Activated CD4-positive, alpha-beta T cell treated with anti-CD3 and anti-CD28 coated beads, Interleukin-2, amount 50 U/mL, for 48 hours (primary cell): Measurements from ENCODE around the gene DAPP1.
"Not testable (repeated sequence)": the region's sequence is repeated elsewhere in the genome, so short reads cannot be mapped to it uniquely, and the experiment has no call there.

Experiments used
- DNase-seq, 2 experiments: peaks; one replicate each; pipeline ENCODE4 v3.0.0-alpha.2; 2020

Gene DAPP1

DNA sequence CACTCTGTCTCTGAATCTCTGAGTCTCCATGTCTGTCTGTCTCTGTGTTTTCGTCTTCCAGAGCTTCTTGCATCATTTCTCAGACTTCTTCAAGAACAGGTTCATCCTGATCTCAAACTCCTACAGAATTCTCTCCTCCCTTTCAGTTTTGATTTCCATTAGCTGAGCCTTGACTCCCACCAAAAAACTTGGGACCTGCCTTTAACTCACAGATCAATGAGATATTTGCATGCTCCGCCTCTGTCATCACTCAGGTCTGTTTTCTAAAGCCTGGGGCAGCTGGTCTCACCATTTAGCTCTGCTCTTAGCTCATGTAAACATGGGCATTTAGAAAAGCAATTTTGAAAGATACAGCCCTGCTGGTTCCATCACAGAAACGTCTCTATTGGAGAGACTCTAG lies 8.6 kb downstream of the DAPP1 start:
- no peak for DNase-seq

DNA sequence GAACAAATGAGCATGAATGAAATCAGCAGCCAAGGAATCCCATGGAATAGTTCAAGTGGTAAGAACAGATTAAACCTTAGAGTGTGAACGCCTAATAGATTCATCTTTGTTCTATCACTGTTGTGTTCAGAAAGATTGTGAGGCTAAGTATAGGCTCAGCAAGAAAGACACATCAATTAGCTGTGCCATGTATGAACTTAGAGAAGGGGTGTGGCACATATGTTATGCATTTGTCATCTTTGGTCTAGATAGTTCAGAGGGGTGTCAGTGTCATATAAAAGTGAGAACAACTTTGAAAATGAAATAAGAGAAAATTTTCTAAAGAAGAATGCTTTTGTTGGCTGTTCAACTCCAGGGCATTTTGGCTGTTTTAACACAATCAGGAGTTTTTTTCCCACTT lies 9.4 kb downstream of the DAPP1 start:
- DNase-seq = no peak

DNA sequence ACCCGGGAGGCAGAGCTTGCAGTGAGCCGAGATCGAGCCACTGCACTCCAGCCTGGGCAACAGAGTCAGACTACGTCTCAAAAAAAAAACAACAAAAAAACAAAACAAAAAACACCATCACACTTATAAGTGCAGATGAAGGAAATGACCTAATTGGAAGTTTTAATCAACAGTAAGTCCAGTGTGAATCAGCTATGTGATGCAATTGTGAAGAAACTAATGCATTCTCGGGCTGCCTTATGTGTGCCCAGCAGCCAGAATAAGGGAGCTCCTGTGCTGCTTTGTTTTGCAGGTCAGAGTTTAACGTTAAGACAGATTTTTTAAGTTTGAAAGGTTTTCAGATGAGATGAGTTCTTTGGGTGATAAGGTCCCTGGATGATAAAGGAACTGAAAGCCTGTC lies 10.8 kb downstream of the DAPP1 start:
- DNase-seq = no peak

DNA sequence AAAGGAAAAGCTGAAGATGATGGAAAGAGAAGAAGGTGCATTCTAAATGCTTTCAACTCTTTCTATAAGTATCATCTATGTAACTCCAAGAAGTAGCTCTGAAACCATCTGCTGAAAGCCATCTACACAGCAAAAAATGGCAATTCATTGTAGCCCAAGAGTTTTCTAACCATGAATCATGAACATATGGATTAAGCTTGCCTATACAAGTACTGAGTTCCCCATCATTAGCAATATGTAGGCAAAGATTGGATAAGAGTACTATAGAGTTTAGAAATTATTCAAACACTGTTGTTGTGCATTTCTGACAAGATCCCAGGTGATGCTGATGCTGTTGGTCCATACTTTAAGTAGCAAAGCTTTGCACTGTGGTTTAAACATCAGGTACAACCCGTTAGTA lies 11.2 kb downstream of the DAPP1 start:
- DNase-seq = no peak

DNA sequence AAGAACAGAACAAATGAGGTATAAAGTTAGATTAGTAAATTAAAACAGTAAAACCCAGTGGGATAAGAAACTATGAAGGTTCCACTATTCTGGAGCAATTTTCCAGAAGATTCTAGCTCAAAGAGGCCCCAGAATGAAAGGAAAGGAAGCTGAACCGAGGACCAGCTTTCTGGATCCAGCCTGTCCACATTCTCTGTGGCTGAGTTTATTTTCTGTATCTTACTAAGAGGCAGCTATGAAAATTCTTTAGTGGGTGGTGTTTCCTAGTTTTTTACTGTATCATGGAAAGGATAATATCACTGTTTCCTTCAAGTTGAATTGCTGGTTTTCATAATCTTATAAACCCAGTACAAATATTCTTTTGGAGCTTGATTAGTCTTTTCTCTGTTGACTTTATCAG lies 11.8 kb downstream of the DAPP1 start:
- DNase-seq = no peak

DNA sequence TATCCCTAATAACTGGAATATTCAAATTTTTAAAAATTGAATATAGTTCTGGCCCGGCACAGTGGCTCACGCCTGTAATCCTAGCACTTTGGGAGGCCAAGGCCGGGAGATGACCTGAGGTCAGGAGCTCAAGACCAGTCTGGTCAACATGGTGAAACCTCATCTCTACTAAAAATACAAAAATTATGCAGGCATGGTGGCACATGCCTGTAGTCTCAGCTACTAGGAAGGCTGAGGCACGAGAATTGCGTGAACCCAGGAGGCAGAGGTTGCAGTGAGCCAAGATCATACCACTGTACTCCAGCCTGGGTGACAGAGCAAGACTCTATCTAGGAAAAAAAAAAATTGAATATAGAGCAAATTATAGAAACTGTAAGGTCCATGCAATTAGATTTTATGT lies 13.4 kb downstream of the DAPP1 start:
- not testable (repeated sequence) for DNase-seq

DNA sequence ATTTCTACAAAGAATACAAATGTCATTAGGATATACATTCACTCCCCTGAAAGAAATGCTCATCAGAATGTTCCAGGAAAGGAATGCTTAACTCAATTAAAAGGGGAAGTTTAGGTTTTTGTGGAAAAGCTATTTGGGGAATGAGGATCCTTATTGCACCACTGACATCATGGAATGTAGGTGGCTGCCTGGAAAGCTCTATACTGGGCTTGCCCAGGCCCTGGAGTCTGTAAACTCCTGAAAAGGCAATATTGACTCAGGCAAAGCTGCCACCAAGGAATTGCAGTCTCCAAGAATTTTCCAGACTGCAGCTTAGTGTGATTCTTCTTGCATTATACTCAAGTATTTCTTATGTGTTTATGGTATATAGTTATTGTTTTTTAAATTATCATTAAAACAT lies 15.7 kb downstream of the DAPP1 start:
- no peak for DNase-seq

DNA sequence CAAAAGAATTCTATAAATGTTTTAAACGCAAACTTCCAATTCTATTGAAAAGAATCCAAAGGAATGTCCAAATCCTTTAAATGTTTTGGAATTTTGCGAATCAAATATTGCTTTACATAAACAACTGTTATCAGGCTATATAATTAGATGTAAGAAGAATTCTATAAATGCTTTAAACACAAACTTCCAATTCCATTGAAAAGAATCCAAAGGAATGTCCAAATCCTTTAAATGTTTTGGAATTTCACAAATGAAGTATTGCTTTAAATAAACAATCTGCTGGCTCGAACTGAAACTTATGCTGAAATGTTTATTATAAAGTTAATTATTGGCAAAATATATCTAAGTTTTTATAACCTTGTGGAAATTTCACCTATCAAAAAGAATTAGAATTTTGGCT lies 16.1 kb downstream of the DAPP1 start:
- no peak for DNase-seq

DNA sequence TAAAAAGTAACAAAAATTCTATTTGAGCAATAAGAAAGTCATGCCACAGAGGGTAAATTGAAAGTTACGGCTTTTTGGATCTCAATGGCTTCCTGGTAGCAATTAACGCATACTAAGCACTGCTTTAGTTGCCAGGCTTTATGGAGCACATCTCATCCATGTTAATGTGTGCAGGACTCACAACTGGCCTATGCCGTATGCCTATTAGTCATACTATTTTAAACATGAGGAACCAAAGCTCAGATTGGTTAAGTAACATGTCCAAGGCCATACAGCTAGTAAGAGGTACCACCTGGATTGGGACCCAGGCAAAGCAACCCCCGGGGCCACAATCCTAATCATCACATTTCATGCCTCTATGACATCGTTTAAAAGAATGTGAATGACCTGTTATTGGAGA lies 17.1 kb downstream of the DAPP1 start:
- DNase-seq = no peak

DNA sequence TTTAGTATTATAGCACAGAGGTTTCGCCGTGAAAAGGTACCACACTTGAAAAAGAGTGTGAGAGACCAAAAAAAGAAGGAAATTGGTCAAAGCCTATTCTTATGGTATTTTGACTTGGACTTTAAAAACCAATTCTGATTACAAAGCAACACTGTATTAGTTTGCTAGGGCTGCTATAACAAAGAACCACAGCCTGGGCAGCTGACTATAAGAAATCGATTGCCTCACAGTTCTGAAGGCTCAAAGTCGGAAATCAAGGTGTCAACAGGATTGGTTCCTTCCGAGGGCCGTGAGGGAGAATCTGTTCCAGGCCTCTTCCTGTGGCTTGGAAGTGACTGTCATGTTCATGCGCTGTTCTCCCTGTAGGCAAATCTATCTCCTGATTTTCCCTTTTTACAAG lies 17.9 kb downstream of the DAPP1 start:
- DNase-seq = no peak

DNA sequence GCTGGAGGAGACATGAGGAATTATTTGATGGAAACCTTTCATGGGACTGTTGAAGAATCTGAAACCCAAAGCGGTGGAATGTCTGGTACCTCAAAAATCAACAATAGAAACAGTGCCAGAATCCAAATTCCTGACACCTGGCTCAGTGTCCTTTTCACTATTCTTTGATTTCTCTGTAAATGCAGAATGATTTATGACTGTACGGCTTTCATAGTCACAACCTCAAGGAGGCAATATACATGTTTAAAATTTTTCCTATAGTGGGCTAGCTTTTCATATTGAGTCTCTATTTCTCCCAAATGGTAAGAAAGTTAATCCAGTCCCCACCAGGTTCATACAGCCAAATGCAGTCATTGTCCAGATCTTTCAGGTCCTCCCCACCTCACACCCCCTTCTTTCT lies 19.3 kb downstream of the DAPP1 start:
- DNase-seq = no peak

DNA sequence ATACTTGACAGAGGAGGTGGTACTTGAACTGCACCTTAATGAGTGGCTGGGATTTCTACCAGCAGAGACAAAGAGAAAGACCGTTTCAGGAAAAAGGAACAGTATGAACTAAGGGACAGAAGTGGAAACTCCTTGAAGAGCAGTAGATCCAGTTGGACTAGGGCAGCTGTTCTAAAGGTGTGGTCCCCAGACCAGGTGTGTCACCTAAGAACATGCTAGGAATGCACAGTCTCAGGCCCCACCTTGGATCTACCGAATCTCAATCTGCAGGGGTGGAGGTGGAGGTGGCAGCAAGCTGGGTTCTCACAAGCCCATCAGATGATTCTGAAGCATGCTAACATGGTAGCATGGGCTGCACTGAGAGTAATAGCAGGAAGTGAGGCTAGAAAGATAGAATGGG lies 22.3 kb downstream of the DAPP1 start:
- no peak for DNase-seq

DNA sequence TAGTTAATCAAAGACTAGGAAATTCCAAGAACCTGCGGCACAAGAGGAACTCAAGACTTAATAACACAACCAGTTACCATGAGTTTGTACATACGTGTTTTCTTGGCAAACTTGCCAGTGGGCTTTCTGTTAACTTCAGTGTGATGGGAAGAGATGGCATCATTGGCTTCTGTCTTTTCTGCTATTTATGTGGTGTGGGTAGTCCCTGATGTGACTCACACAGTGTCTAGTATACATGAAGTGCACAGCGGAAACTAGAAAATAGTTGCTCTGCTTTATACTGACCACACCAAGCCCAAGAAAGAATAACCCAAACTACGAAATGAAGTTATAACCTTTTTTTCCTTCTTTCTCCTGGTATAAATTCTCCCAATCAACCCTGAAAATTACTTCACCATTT lies 24.5 kb downstream of the DAPP1 start:
- no peak for DNase-seq

DNA sequence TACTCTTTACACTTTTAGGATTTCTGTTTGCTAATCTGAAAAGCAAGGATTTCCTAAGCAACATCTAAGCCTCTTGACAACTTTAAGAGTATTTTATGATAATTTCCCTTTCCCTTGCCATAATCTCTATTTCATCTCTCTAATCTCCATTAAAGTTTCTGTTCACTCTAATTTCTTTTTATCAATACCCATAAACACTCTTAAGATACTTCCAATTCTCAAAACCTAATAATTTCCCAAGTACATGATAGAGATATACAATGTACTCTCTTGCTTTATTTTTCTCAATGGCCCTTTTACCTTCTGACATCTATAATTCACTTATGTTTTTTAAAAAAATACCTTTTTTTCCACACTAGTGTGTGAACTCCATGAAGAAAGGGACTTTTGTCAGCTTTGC lies 26.8 kb downstream of the DAPP1 start:
- DNase-seq = no peak

DNA sequence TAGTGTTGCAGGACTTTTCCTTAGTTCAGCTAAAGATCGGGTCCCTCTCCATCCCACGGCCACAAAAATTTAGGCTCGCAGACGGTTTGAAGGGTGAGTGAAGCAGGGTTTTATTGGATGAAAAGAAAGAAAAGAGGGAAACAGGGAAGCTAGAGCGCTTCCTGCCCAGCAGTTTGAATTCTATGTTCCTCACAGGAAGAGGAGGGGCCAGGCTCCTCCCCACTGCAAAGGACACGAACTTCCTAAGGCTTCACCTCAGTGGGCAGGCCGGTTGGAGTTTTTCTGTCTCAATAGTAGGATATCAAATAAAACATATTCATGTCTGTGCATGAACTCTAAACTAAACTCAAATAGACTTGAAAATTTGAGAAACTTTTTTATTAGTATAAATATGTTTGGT lies 27.4 kb downstream of the DAPP1 start:
- DNase-seq = no peak

DNA sequence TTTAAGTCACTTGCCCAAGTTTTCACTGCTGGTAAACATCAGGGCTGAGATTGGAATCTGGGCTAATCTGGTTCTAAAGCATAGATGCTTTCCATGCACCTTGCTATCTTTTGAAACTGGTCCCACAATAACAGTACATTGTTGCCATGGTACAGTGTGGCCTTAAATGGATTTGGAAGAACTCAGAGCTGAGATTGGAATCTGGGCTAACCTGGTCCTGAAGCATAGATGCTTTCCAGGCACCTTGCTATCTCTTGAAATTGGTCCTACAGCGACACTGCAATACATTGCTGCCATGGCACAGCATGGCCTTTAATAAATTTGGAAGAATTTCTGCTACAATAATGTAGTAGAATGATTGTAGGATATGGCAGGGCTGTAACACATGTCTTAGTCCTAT lies 28.6 kb downstream of the DAPP1 start:
- no peak for DNase-seq

DNA sequence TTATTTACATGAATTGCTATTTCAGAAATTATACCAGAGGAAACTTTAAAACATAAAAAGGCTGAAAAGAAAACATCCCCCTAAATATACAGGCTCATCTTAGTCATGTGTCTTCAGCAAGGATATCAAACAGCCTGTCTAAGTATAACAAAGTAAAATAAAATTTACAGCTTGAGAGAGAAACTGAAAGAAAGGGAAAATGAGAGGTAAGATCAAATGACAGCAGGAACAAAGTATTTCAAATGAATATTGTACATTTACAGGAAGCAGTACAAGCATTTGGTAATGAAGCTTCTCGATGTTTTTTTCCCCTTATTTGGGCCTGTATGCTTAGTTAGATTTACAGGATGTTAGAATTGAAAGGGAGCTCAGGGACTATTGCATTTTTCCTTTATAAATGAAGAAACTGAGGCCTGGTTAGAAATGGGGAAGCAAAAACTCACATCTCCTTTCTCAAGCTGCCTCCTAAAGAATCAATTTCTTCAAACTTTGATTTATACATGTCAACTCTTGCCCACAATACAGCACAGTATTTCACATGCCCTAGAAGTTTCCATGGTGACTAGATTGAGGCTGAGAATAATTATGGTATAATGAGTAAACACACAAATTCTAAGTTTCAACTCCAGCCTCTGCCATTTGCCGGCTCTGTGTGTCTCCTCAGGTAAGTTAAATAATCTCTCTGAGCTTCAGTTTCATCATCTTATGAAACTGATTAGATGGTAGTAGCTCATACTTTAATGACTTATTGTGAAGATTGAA lies 29.3 kb downstream of the DAPP1 start:
- DNase-seq = no peak

DNA sequence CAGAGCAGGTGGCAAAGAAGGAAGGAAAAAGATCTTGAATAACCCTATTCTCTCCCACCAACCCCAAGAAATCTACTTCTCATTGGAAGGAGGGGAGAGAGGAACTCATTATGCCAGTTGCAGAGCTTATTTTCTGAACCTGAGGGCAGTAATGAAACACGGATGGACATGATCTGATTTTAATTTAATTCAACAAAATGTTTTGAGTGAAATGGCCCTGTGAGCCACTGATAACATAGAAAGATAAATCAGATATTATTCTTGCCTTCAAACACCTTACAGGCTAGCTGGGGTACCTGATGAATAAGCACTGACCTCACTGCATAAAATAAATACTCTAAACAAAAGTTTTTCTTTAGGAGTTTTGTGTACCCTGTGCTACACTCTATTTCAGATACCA lies 30.3 kb downstream of the DAPP1 start:
- DNase-seq = no peak

DNA sequence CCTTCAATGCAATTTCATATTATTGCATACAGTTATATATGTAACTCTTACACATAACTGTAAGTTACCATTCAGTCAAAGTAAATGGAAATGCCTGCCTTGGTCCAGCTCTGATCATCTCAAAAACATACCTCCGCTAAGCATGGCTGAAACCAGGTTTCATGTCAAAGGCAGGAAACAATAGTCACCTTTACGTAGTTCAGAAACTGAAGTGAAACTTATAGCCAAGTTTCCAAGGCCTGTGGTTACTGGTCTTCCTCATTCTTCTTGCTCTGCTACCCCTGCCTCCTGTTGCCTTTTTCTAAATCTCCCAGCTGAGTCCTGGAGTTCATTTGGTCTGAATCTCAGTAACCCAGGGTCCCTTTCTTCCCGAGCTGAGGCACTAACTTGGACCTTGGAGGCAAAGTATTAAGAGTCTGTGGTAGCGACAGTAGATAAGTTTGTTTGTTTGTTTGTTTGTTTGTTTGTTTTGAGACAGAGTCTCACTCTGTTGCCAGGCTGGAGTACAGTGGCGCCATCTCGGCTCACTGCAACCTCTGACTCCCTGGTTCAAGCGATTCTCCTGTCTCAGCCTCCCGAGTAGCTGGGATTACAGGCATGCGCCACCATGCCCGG lies 30.8 kb downstream of the DAPP1 start:
- DNase-seq = peak in 1 of 2 experiments; percentile 43

DNA sequence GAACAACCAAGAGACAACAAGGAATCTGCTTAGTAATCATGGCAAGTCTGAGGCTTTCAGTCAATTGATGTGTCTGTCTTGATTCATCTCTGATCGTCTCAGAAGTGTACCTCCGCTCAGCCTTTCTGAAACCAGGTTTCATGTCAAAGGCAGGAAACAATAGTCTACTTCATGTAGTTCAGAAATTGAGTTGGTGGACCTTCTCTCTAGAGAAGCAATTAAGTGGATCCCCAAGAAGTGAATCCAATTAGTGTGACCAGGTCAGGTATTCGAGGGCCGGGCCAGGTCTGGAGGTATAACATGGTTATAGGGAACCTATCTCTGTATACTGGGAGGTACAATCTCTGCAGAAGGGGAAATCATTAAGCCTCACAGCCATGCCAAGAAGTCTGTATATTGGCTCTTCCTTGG lies 32.0 kb downstream of the DAPP1 start:
- DNase-seq = peak in 1 of 2 experiments; percentile 47

DNA sequence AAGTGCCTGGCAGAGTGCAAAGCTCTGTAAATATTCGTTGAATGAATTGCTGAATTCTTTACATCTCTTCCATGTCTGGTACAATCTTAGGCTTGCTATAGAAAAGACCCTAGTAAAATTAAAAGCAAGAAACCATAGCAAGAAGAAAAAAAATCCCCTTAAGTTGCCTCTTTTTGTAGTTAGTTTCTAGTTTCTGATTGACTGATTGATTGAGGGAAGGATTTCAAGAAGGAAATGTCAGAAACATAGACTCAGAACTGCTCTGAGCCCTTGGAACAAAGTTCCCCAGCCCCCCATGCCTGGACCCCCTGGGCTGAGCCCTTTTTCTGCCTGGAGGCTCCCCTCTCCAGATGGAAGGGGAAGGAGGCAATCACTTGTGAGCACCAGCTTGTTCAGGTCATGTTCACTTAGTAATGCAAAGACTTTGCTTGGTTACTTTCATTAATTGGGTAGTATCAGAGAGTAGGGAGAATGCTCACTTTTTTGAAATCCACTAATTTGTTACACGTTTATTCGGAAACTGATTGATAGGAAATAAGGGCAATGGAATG lies 35.6 kb downstream of the DAPP1 start:
- peak in 1 of 2 experiments; percentile 28 for DNase-seq

DNA sequence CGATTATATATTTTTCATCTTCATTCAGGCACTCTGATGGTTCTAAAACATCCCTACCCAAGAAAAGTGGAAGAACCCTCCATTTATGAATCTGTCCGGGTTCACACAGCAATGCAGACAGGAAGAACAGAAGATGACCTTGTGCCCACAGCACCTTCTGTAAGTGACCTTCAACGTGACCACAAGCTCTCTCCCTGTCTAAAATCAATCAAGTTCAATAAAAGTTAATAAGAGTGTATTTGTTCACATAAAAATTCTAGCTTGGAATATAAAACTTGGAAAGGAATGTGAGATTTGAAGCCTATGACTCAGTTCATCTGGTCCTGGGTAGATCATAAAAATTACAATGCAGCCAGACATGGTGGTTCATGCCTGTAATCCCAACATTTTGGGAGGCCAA lies 36.6 kb downstream of the DAPP1 start:
- DNase-seq = no peak

DNA sequence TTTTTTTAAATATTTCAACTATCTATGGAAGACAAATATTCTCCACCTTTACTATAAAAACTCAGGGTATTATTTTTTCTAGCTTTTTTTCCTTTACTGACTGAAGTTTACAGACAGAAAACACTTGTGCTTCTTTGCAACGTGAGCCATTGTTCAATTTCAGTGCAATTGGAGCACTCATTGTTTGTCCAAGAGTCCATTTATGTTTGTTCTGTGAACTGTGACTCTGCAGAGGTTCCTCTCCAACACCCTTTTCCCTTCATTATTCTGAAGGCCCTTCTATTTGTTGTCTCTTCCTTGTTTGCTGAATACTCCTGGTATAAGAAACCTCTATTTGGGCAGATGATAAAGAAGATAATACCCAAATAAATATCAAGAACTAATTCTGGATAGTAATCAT lies 37.4 kb downstream of the DAPP1 start:
- no peak for DNase-seq

DNA sequence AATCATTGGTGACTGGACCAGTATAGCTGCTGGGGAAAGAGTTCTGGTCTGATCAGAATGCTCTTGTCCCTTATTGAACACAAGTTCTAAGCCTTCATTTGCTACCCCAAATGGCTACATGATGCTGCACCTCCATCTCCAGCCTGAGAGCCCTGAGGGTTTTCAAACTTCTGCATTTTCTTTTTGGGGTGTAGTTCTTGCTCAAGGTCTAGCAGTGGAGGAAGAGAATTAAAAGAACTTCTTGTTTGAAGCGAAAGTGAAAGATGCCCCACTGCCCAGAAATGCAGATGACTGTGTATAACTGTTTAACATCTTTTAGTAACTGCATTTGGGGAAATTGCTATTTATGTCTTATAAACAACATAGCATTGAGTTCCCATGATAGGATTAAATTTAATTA lies 39.1 kb downstream of the DAPP1 start:
- no peak for DNase-seq

DNA sequence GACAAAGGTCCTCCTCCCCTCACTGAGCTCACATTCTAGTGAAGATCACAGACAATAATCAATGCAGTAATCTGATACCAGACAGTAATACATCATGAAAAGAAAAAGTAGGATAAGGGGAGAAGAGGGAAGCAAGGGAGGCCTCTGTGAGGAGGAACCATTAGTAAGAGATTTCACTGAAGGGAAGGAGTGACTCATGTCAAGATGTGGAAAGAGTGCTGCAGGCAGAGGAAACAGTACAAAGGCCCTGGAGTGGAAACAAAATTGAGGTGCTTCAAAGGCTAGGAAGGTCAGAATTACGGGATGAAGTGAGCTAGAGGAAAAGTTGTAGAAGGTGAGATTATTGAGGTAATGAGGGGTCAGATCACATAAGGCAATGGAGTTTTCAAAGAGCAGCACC lies 39.5 kb downstream of the DAPP1 start:
- DNase-seq = no peak
